ENCODE data around the gene PRIM1.

PRIM1 gene

DNA sequence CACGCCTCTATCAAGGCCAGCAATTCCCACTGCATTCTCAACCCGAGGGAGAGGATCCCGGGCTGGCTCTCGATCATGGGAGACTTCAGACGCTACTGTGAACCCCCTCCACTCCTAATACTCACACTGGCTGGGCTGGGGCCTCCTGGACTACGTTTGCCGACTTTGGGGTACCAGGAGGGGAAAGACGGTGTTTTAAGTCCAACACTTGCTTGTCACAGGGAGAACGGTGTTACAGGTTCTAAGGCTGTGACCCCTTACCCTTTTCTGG, 27.5 kb downstream of the PRIM1 start:
- POLR2A ChIA-PET (ENCODE audit: low non-redundant PET) = no interaction called here
- CTCF ChIA-PET = no interaction called here
- H3K27ac ChIP-seq = peak overlapping the region; percentile 90
- peak; percentile 32 for DNase-seq (ENCODE audit: low spot score)
- TF ChIP-seq, protein P1, sequence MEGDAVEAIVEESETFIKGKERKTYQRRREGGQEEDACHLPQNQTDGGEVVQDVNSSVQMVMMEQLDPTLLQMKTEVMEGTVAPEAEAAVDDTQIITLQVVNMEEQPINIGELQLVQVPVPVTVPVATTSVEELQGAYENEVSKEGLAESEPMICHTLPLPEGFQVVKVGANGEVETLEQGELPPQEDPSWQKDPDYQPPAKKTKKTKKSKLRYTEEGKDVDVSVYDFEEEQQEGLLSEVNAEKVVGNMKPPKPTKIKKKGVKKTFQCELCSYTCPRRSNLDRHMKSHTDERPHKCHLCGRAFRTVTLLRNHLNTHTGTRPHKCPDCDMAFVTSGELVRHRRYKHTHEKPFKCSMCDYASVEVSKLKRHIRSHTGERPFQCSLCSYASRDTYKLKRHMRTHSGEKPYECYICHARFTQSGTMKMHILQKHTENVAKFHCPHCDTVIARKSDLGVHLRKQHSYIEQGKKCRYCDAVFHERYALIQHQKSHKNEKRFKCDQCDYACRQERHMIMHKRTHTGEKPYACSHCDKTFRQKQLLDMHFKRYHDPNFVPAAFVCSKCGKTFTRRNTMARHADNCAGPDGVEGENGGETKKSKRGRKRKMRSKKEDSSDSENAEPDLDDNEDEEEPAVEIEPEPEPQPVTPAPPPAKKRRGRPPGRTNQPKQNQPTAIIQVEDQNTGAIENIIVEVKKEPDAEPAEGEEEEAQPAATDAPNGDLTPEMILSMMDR (conservative IDR thresholded peaks at IDR 0.05; ENCODE audit: low read depth) = no peak

DNA sequence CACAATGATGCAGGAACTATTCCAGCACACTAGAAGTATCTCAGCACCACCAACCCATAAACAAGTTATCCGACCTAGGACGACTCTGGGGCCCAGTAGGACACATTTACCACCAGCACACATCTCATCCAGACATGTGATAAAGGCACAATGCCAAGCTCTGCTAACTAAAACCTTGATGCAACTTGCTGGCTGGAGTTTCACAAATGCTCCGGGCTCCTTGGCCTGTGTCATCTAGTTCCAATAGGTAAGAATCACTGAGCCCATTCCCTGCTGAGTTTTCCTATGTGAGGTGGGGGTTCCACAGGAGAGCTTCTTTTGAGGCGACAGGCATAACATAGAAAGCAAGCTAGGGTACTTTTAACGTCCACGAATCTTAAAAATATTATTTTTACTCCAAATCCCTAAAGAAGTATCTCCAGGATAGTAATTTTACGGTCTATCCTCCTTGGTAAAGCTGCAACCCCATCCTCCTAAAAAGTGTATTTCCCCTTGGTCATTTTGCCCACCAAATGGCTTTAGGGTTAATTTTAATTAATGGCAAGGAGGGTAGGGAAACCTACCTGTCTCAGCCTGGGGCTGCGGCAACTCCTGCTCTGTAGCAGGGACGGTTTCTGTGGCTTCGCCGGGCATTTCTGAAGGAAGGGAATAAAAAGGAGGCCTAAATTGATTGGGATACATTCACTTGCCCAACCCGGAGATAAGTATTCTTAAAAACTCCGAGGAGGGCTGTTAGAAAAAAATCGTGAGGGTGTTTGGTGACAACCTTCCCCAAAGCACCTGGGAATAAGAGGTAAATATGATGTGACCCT, 28.0 kb downstream of the PRIM1 start:
- CTCF ChIA-PET = interaction anchor here (0.8 kb wide), 1 partner anchor 45 kb away, joined by 3 read pairs; no protein-coding TSS in a partner anchor
- peak; percentile 46 for DNase-seq (ENCODE audit: low spot score)
- H3K27ac ChIP-seq = peak overlapping the region; percentile 90
- TF ChIP-seq, protein P1 (conservative IDR thresholded peaks at IDR 0.05; ENCODE audit: low read depth) = no peak
- POLR2A ChIA-PET (ENCODE audit: low non-redundant PET) = interaction anchor here (0.6 kb wide), 1 partner anchor 643 kb away, joined by 6 read pairs; no protein-coding TSS in a partner anchor

DNA sequence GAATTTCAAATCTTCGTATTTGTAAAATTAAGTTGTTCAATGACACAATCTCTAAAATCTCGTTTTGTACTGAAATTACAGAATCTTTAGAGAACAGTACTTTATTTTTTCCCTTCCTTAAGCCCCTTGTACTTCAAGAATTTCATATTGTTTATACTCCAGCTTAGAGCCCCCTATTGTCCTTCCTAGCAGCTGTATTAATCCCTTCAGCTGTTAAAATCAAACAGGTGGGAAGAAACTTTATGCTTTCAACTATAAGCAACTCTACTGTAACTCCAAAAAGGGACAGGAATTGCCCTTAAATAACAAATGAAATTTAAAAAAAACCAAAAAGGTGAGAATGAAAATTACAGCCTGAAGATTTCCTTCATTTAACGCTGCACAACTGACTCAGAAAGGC, 28.8 kb downstream of the PRIM1 start:
- POLR2A ChIA-PET (ENCODE audit: low non-redundant PET) = no interaction called here
- no peak for DNase-seq (ENCODE audit: low spot score)
- CTCF ChIA-PET = interaction anchor here (0.7 to 0.8 kb wide), 2 partner anchors 17 to 46 kb away, joined by 3 read pairs; no protein-coding TSS in a partner anchor

DNA sequence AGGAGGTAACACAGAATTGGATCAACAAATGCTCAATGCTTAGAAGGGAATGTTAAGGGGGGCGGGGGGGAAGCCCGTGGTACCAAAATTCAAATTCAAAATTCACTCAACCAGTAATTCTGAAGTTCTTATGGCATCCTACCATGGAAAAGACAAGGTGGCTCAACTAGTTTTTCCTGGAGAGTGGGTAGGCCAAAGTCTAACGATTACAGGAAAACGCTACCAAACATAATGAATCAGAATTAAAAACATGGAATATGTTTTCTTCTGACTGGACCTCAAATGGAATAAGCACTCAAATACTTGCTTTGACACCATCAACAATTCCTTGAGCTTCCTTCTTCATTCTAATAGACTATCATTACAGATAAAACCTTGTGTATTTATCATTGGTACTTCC, 29.3 kb downstream of the PRIM1 start:
- ChIA-PET POLR2A (ENCODE audit: low non-redundant PET) (interaction anchor here (1.4 kb wide), 1 partner anchor 35 kb away, joined by 4 read pairs; the partner anchor contains the start of gene PTGES3), CTCF (interaction anchor here (0.7 to 0.8 kb wide), 2 partner anchors 18 to 46 kb away, joined by 3 read pairs; no protein-coding TSS in a partner anchor)
- DNase-seq (ENCODE audit: low spot score) = no peak
- no peak overlapping the region for H3K27ac ChIP-seq
- TF ChIP-seq, protein P1 (conservative IDR thresholded peaks at IDR 0.05; ENCODE audit: low read depth) = no peak

More for the DNA sequence above, 28.8 kb downstream of the PRIM1 start:
- TF ChIP-seq, protein P1 (conservative IDR thresholded peaks at IDR 0.05; ENCODE audit: low read depth) = no peak
- no peak overlapping the region for H3K27ac ChIP-seq

DNA sequence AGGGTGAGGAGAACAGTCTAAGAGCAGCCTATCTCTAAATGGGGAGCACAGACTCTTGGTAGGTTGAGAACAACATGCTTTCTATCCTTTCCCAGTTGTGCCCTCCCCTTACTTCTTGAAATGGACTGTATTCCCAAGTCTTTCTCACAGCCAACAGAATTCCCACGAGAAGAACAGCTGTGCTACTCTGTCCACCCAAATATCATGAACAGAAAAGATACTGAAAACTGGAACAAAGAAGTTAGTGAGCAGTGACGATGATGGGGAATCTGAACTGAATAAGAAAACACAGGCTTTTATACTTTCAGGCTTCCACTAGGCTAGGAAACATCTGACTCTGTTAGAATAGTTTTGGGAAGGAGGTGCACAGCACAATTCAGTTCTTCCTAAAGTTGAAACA, 30.4 kb downstream of the PRIM1 start:
- H3K27ac ChIP-seq = no peak overlapping the region
- POLR2A ChIA-PET (ENCODE audit: low non-redundant PET) = interaction anchor here (1.4 kb wide), 1 partner anchor 34 kb away, joined by 4 read pairs; the partner anchor contains the start of gene PTGES3
- CTCF ChIA-PET = interaction anchor here (1.4 kb wide), 1 partner anchor 266 kb away, joined by 3 read pairs; no protein-coding TSS in a partner anchor
- DNase-seq (ENCODE audit: low spot score) = no peak
- TF ChIP-seq, protein P1 (conservative IDR thresholded peaks at IDR 0.05; ENCODE audit: low read depth) = no peak

DNA sequence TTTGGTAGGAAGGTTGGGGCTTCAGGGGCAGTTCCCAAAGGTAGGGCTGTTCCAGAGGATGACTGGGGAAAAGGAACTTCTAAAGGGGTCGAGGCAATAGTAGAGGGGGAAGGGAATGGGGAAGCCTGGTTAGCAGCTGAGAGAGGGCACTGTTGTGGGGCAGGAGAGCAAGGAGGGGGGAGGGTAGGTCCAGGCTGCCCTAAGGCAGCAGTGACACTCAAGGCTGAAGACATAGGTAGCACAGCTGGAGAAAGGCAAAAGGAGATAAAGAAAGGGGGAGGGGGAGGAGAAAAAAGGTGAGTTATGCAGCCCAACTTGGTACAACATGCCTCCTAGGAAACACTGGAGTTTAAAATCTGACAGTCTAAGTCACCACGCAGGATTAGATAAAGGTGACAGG, 30.9 kb downstream of the PRIM1 start:
- POLR2A ChIA-PET (ENCODE audit: low non-redundant PET) = interaction anchor here (0.6 kb wide), 1 partner anchor 51 kb away, joined by 3 read pairs; no protein-coding TSS in a partner anchor
- CTCF ChIA-PET = interaction anchor here (1.4 kb wide), 1 partner anchor 266 kb away, joined by 3 read pairs; no protein-coding TSS in a partner anchor
- H3K27ac ChIP-seq = peak overlapping the region; percentile 45
- TF ChIP-seq, protein P1 (conservative IDR thresholded peaks at IDR 0.05; ENCODE audit: low read depth) = no peak
- no peak for DNase-seq (ENCODE audit: low spot score)

Data from RWPE1 (cell line).